Right lobe of liver (tissue), 4 donors: ENCODE measurements around the gene SLC27A1.

ENCODE experiments used
- POLR2A ChIP-seq: fragments of 450-650 bp; IDR thresholded peaks from one replicate; pipeline ENCODE4 v1.6.1; 2017; ENCODE audit warnings: antibody characterized with exemption, mild to moderate bottlenecking
- TF ChIP-seq, protein P1 (sequence below), 4 donors: fragments of 200-600 bp in 3 of 4; fragments of 450-650 bp in 1 of 4; IDR thresholded peaks; one replicate each; pipeline versions ENCODE4 v1.5.1 to v1.8.0; 2016 to 2022; ENCODE audit warnings: antibody characterized with exemption in 4 of 4, mild to moderate bottlenecking in 2 of 4
- donor health status: DM: no; HTN: no; CAD: no.
- donor health status: DM: no; HTN: no; CAD: no.
- donor health status: DM: no; HTN: yes; CAD: no.

DNA sequence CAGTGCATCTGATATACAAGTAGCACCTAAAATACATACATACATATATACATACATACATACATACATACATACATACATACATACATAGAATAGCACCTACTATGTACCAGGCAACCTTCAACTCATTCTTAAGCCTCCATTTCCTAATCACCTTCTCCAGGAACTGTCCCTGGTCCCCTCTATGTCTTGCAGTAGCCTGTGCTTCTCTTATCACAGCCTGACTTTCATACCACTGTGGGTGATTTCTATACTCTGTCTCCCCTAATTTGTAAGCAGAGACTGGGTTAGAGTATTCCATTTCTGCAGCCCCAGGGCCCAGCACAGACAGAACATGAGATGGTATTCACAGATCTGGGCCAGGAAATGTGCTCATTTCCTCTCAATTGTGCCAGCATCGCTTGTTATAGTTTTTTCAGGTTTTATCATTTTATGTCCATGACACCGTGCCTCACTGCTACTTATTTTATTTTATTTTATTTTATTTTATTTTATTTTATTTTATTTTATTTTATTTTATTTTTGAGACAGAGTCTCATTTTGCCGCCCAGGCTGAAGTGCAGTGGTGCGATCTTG lies 70.9 kb downstream of the SLC27A1 start:
- TF ChIP-seq, protein P1, sequence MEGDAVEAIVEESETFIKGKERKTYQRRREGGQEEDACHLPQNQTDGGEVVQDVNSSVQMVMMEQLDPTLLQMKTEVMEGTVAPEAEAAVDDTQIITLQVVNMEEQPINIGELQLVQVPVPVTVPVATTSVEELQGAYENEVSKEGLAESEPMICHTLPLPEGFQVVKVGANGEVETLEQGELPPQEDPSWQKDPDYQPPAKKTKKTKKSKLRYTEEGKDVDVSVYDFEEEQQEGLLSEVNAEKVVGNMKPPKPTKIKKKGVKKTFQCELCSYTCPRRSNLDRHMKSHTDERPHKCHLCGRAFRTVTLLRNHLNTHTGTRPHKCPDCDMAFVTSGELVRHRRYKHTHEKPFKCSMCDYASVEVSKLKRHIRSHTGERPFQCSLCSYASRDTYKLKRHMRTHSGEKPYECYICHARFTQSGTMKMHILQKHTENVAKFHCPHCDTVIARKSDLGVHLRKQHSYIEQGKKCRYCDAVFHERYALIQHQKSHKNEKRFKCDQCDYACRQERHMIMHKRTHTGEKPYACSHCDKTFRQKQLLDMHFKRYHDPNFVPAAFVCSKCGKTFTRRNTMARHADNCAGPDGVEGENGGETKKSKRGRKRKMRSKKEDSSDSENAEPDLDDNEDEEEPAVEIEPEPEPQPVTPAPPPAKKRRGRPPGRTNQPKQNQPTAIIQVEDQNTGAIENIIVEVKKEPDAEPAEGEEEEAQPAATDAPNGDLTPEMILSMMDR (IDR thresholded peaks at IDR 0.05): no peak
- TF ChIP-seq POLR2A: no peak
